H54 (cell line): ENCODE measurements around the gene MEGF11.

Experiments
- DNase-seq: peaks from one replicate; pipeline ENCODE4 v3.0.0; 2011; ENCODE audit warnings: low spot score, mixed read lengths; ENCODE audit not compliant: insufficient read length
- FAIRE-seq: peaks from 3 replicates; lab custom pipeline; 2011; peaks lifted over from hg19 to GRCh38; lab: Jason Lieb, UNC
- POLR2A ChIP-seq: IDR thresholded peaks from 2 replicates; pipeline ENCODE4 v1.6.1; 2011; ENCODE audit warnings: low read depth, mild to moderate bottlenecking, low read length

Gene MEGF11

GRCh38 chr15:66156310-66156975, 97.1 kb downstream of the MEGF11 start:
- FAIRE-seq (no peak), DNase-seq (no peak)
- TF ChIP-seq POLR2A, result no peak

- no peak for TF ChIP-seq POLR2A
- no peak for FAIRE-seq
- no peak for DNase-seq
Measured at GRCh38 chr15:66155065-66155464, 98.5 kb downstream of the MEGF11 start.

- no peak for TF ChIP-seq POLR2A
Measured at GRCh38 chr15:66154581-66154980, 99.0 kb downstream of the MEGF11 start.

GRCh38 chr15:66153549-66154415, 99.8 kb downstream of the MEGF11 start:
- no peak for FAIRE-seq
- TF ChIP-seq POLR2A, result no peak
- no peak for DNase-seq

More at GRCh38 chr15:66154581-66154980, 99.0 kb downstream of the MEGF11 start:
- no peak for FAIRE-seq
- DNase-seq, result no peak

GRCh38 chr15:66152650-66153049, 100.9 kb downstream of the MEGF11 start:
- no peak for TF ChIP-seq POLR2A
- DNase-seq, result no peak
- FAIRE-seq, result no peak

GRCh38 chr15:66151809-66152208, 101.7 kb downstream of the MEGF11 start:
- DNase-seq, result no peak
- no peak for TF ChIP-seq POLR2A
- FAIRE-seq, result no peak

GRCh38 chr15:66149871-66150270, 103.7 kb downstream of the MEGF11 start:
- DNase-seq, result no peak
- no peak for FAIRE-seq
- TF ChIP-seq POLR2A, result no peak

- DNase-seq (no peak), FAIRE-seq (no peak)
- TF ChIP-seq POLR2A, result no peak
Measured at GRCh38 chr15:66148187-66148586, 105.4 kb downstream of the MEGF11 start.

- no peak for TF ChIP-seq POLR2A
- no peak for DNase-seq
- FAIRE-seq, result no peak
Measured at GRCh38 chr15:66147440-66147839, 106.1 kb downstream of the MEGF11 start.

GRCh38 chr15:66145726-66146182, 107.8 kb downstream of the MEGF11 start:
- DNase-seq (no peak), FAIRE-seq (no peak)
- no peak for TF ChIP-seq POLR2A

GRCh38 chr15:66144978-66145725, 108.4 kb downstream of the MEGF11 start:
- TF ChIP-seq POLR2A, result no peak
- no peak for DNase-seq
- FAIRE-seq, result no peak

GRCh38 chr15:66142285-66142684, 111.3 kb downstream of the MEGF11 start:
- DNase-seq, result no peak
- TF ChIP-seq POLR2A, result no peak
- no peak for FAIRE-seq

- DNase-seq (no peak), FAIRE-seq (no peak)
- TF ChIP-seq POLR2A, result no peak
Measured at GRCh38 chr15:66139591-66140207, 113.9 kb downstream of the MEGF11 start.
